Measurements from ENCODE around the gene MIEF1.

GRCh38 chr22:39472570-39473556 is 29.2 kb upstream of the MIEF1 start:
- TF ChIP-seq ZFP30 (CRISPR knock-in tag; IDR thresholded peaks at IDR 0.05) (no peak), ARNTL (CRISPR knock-in tag; IDR thresholded peaks at IDR 0.05; ENCODE audit: borderline replicate concordance, low read depth) (no peak), RARB (CRISPR knock-in tag; IDR thresholded peaks at IDR 0.05) (no peak), SNAI2 (CRISPR knock-in tag; IDR thresholded peaks at IDR 0.05) (no peak), BACH2 (CRISPR knock-in tag; IDR thresholded peaks at IDR 0.05; ENCODE audit: borderline replicate concordance) (no peak), PATZ1 (CRISPR knock-in tag; IDR thresholded peaks at IDR 0.05; ENCODE audit: borderline replicate concordance) (no peak), ZFP3 (CRISPR knock-in tag; IDR thresholded peaks at IDR 0.05) (no peak), CREB5 (CRISPR knock-in tag; IDR thresholded peaks at IDR 0.05; ENCODE audit: low read depth) (no peak)

All from SK-N-SH treated with all-trans-retinoic acid at 6 μM for 48 hours (cell line).